H1 (cell line): Measurements from ENCODE around the gene GPM6B.

Experiments used
- ATF3 ChIP-seq: IDR thresholded peaks from 2 replicates; pipeline ENCODE4 v1.6.1; 2011; ENCODE audit warnings: low read depth, mild to moderate bottlenecking, low read length; ENCODE audit not compliant: insufficient read depth
- BACH1 ChIP-seq: IDR thresholded peaks from 2 replicates; pipeline ENCODE4 v1.6.1; 2012; ENCODE audit warnings: low read length, improper control_type of control experiment
- CREB1 ChIP-seq: IDR thresholded peaks from 2 replicates; pipeline ENCODE4 v1.6.1; 2012; ENCODE audit warnings: inconsistent platforms
- CTCF ChIP-seq, 3 experiments: IDR thresholded peaks; 1 replicate in 2 of 3; 2 replicates in 1 of 3; pipeline versions ENCODE4 v1.5.1 to v1.6.1; 2011; ENCODE audit warnings: low read length in 3 of 3, mild to moderate bottlenecking in 3 of 3, inconsistent platforms in 2 of 3, low read depth in 1 of 3, moderate library complexity in 1 of 3; ENCODE audit not compliant: insufficient read depth in 1 of 3; ENCODE audit errors: control extremely low read depth in 1 of 3
- HDAC6 ChIP-seq: IDR thresholded peaks from one replicate; pipeline ENCODE4 v1.7.1; 2012; ENCODE audit warnings: low read depth, mild to moderate bottlenecking, inconsistent platforms, low read length, moderate library complexity
- JUN ChIP-seq: IDR thresholded peaks from 2 replicates; pipeline ENCODE4 v1.6.1; 2011; ENCODE audit warnings: low read depth, mild to moderate bottlenecking, improper control_type of control experiment, low read length
- MAFK ChIP-seq: IDR thresholded peaks from 2 replicates; pipeline ENCODE4 v1.6.1; 2012; ENCODE audit warnings: low read depth, mild to moderate bottlenecking, improper control_type of control experiment, low read length
- MAX ChIP-seq: IDR thresholded peaks from 2 replicates; pipeline ENCODE4 v1.6.1; 2012; ENCODE audit warnings: inconsistent platforms
- NRF1 ChIP-seq: IDR thresholded peaks from 2 replicates; pipeline ENCODE4 v1.6.1; 2011; ENCODE audit warnings: mild to moderate bottlenecking, low read depth, low read length, improper control_type of control experiment
- POLR2AphosphoS5 ChIP-seq: IDR thresholded peaks from 2 replicates; pipeline ENCODE4 v1.6.1; 2011; ENCODE audit warnings: low read depth, low read length
- SIN3A ChIP-seq, 2 experiments: IDR thresholded peaks in 1 of 2; conservative IDR thresholded peaks in 1 of 2; 2 replicates each; pipeline ENCODE4 v1.6.1; 2011 to 2012; ENCODE audit warnings: low read length in 2 of 2, improper control_type of control experiment in 1 of 2, low read depth in 1 of 2, mild to moderate bottlenecking in 1 of 2
- SUZ12 ChIP-seq: fragments of 200-600 bp; sonication (generic); IDR thresholded peaks from 2 replicates; pipeline ENCODE4 v1.6.1; 2012; ENCODE audit warnings: mild to moderate bottlenecking, inconsistent platforms, low read length, moderate library complexity, mixed read lengths
- TEAD4 ChIP-seq: IDR thresholded peaks from 2 replicates; pipeline ENCODE4 v1.6.1; 2012; ENCODE audit warnings: low read depth, low read length, inconsistent platforms, mixed read lengths
- YY1 ChIP-seq: IDR thresholded peaks from 2 replicates; pipeline ENCODE4 v1.6.1; 2011; ENCODE audit warnings: low read depth, mild to moderate bottlenecking, low read length

- TF ChIP-seq BACH1: no peak
- TF ChIP-seq MAFK: no peak
- no peak for TF ChIP-seq CTCF (IDR thresholded peaks at IDR 0.05; ENCODE audit: control extremely low read depth in 1 of 3, insufficient read depth in 1 of 3, low read depth in 1 of 3, low read length in 3 of 3)
- no peak for TF ChIP-seq POLR2AphosphoS5
- TF ChIP-seq YY1: no peak
- no peak for TF ChIP-seq HDAC6
- TF ChIP-seq JUN: no peak
- TF ChIP-seq TEAD4: no peak
- no peak for TF ChIP-seq SUZ12
- no peak for TF ChIP-seq NRF1
- no peak for TF ChIP-seq SIN3A (conservative IDR thresholded peaks at IDR 0.05 in 1 of 2, IDR thresholded peaks at IDR 0.05 in 1 of 2; ENCODE audit: low read depth in 1 of 2, low read length in 2 of 2)
- no peak for TF ChIP-seq ATF3
- no peak; the same call in 1 of the 2 replicates for TF ChIP-seq MAX
- TF ChIP-seq CREB1: no peak
Observed at GRCh38 chrX:13761606-13762414, 55.1 kb downstream of the GPM6B start.
